Neural progenitor cell (in vitro differentiated cells): Measurements from ENCODE around the gene RPS6KA3.

Experiments
- CTCF ChIP-seq: fragments of 200-600 bp; sonication (generic); IDR thresholded peaks from 2 replicates; pipeline ENCODE4 v1.5.1; 2017; ENCODE audit warnings: antibody characterized with exemption, mild to moderate bottlenecking
- EZH2 ChIP-seq: fragments of 200-600 bp; sonication (generic); IDR thresholded peaks from 2 replicates; pipeline ENCODE4 v1.6.1; 2017; ENCODE audit warnings: antibody characterized with exemption, mild to moderate bottlenecking, moderate library complexity

DNA sequence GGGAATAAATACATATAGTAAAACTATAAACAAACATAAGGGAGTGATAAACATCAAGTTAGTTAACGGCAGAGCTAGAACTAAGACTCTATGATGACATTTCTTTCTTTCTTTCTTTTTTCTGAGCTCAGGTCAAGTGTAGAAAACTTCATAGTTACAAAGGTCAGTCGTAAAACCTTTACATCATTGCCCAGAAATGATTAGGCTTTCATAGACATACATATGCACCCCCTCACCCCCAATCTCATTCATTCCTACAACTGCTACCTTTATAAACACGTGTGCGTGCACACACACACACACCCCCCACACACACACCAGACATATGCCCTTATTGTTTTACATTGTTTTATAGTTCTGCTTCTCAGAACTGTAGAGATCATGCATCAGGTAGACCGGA lies 130.8 kb downstream of the RPS6KA3 start:
- TF ChIP-seq CTCF: no peak
- TF ChIP-seq EZH2: no peak
